Mesendoderm (in vitro differentiated cells): ENCODE data around the gene DOK3.

Experiments used
- DNase-seq: peaks from one replicate; pipeline ENCODE4 v3.0.0; 2013
- H2AK5ac ChIP-seq: 2 replicates; pipeline ENCODE4 v1.6.1; 2013; ENCODE audit warnings: low read length, inconsistent platforms
- H2BK120ac ChIP-seq: 2 replicates; pipeline ENCODE4 v1.6.1; 2013; ENCODE audit warnings: low read depth, mild to moderate bottlenecking, low read length, moderate library complexity, mixed read lengths
- H2BK15ac ChIP-seq: replicated peaks from 2 replicates; pipeline ENCODE4 v1.6.1; 2013; ENCODE audit warnings: low read depth, mild to moderate bottlenecking, moderate library complexity
- H2BK5ac ChIP-seq: 2 replicates; pipeline ENCODE4 v1.6.1; 2013; ENCODE audit warnings: low read length, inconsistent platforms
- H3K18ac ChIP-seq: 2 replicates; pipeline ENCODE4 v1.6.1; 2013; ENCODE audit warnings: mild to moderate bottlenecking, low read length, mixed read lengths
- H3K23ac ChIP-seq: one replicate; pipeline ENCODE4 v1.6.1; 2013; ENCODE audit warnings: low read length
- H3K27ac ChIP-seq: 2 replicates; pipeline ENCODE4 v1.5.1; 2013; ENCODE audit warnings: low read depth, mild to moderate bottlenecking, inconsistent platforms, low read length, moderate library complexity
- H3K27me3 ChIP-seq: 2 replicates; pipeline ENCODE4 v1.6.1; 2013; ENCODE audit warnings: low read length, control low read depth, mild to moderate bottlenecking, inconsistent platforms; ENCODE audit not compliant: insufficient read depth, poor library complexity
- H3K36me3 ChIP-seq: 2 replicates; pipeline ENCODE4 v1.6.1; 2013; ENCODE audit warnings: low read length, inconsistent platforms; ENCODE audit not compliant: control insufficient read depth, insufficient read depth
- H3K4ac ChIP-seq: one replicate; pipeline ENCODE4 v1.6.1; 2013; ENCODE audit warnings: low read depth, mild to moderate bottlenecking, low read length, moderate library complexity
- H3K4me1 ChIP-seq: 2 replicates; pipeline ENCODE4 v1.6.1; 2013; ENCODE audit warnings: low read depth, low read length, inconsistent platforms; ENCODE audit not compliant: control insufficient read depth
- H3K4me2 ChIP-seq: 2 replicates; pipeline ENCODE4 v1.6.1; 2013; ENCODE audit warnings: low read length
- H3K4me3 ChIP-seq: 2 replicates; pipeline ENCODE4 v1.5.1; 2013; ENCODE audit warnings: mild to moderate bottlenecking, low read length
- H3K56ac ChIP-seq: one replicate; pipeline ENCODE4 v1.6.1; 2013; ENCODE audit warnings: low read length
- H3K79me1 ChIP-seq: 2 replicates; pipeline ENCODE4 v1.6.1; 2013; ENCODE audit warnings: low read length, inconsistent platforms
- H3K79me2 ChIP-seq: 2 replicates; pipeline ENCODE4 v1.6.1; 2013; ENCODE audit warnings: mild to moderate bottlenecking, low read length; ENCODE audit not compliant: control insufficient read depth, insufficient read depth
- H3K9ac ChIP-seq: 2 replicates; pipeline ENCODE4 v1.6.1; 2013; ENCODE audit warnings: low read length, inconsistent platforms
- H4K5ac ChIP-seq: one replicate; pipeline ENCODE4 v1.6.1; 2013; ENCODE audit warnings: low read length
- H4K8ac ChIP-seq: one replicate; pipeline ENCODE4 v1.6.1; 2013; ENCODE audit warnings: low read depth, mild to moderate bottlenecking, control low read depth, low read length, moderate library complexity
- WGBS: extraction: QIAGEN DNeasy Blood & Tissue Kit; methylation state at CpG from one replicate; pipeline ENCODE4 v1.1.7; 2013; ENCODE audit warnings: low lambda C conversion rate, missing lambda C conversion rate; ENCODE audit not compliant: insufficient coverage; ENCODE audit errors: extremely low coverage; 5-methylcytosine and 5-hydroxymethylcytosine counted together

DOK3 gene

DNA sequence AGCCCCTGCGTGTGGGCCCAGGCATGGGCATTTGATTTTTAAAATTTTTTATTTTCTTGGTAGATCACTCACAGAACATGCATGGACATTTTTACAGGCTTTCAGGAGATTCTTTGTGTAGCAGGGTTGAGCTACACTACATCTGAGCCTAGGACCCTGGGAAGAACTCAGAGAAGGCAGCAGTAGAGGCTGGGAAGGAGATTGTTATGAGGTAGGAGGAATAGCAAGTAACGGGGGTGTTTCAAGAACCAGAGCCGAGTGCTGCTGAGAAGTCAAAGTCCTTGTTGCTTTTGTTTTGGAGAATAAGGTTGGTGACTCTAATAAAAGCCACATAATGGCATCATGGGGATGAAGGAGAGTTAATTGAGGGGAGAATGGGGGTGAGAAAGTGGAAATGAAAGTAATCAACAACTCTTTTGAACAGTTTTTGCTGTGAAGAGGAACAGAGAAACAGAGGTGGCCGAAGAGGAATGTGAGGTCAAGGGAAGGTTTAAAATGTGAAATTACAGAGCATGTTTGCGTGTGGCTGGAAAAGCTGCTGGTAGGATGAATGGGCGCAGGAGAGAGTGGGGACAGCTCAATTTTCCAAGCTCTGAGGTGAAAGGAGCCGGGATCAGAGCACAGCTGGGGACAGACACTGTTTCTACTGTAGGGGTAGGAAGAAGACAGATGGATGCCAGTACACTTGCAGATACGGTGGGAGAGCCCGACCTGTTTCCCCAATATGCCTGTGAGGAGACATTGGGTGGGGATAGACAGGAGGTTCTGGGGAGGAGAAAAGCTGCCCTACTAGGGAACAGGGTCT lies 7.5 kb downstream of the DOK3 start:
- Histone ChIP-seq H2BK15ac (no peak overlapping the region), H3K27me3 (no peaks in the 10 kb centered on the region), H3K56ac (no peak overlapping the region), H3K27ac (no peak overlapping the region), H3K79me2 (no peaks in the 10 kb centered on the region), H3K9ac (no peak overlapping the region), H3K23ac (no peak overlapping the region), H4K8ac (no peak overlapping the region), H3K4ac (no peak overlapping the region), H3K4me1 (no peaks in the 10 kb centered on the region), H2BK120ac (no peak overlapping the region), H3K36me3 (no peaks in the 10 kb centered on the region), H3K79me1 (no peaks in the 10 kb centered on the region), H2BK5ac (no peak overlapping the region), H3K4me3 (no peak overlapping the region), H4K5ac (no peak overlapping the region), H3K18ac (no peak overlapping the region), H3K4me2 (no peak overlapping the region), H2AK5ac (no peak overlapping the region)
- no peak for DNase-seq
- no CpG with 5 or more reads among the region's 9 CpGs for WGBS

DNA sequence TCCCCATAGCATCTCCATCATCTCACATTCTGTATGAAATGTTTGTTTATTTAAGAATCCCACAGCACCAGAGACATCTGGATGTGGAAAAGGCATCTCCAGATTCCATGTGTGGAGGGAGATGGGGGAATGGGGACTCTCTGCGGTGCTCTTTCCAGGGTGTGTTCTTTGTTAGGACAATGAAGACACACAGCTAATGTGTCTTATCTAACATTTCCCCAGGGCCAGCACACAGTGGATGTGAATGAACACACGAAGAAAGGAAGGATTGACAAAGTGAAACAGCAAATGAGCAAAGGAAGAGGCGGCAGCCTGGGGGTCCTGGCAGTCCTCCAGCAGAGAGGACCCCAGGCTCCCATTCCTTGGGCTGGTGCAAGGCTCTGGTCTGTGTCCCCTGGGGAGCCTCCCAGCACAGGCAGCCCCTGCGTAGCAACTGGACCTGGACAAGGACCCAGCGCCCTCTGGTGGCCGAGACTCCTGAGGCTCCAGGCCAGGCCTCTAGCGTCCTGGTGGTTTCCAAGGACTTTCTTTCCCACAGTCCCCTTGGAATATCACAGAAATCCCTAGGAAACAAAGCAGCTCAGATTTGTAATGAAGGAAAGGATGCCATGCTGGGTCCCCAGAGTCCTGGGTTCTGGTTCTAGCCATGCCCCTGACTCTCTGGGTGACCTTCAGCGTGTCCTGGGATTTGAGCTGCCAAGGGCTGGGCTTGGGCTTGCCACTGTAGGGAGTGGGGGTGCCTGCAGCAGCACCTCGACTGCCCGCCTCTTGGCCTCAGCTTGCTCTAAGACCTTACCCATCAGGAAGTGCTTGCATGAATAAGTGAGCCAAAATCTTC lies 8.7 kb downstream of the DOK3 start:
- Histone ChIP-seq H3K4me3 (no peak overlapping the region), H3K56ac (peak overlapping the region; percentile 28), H2AK5ac (no peak overlapping the region), H4K5ac (no peak overlapping the region), H3K4ac (no peak overlapping the region), H2BK15ac (no peak overlapping the region), H3K23ac (no peak overlapping the region), H3K79me1 (no peaks in the 10 kb centered on the region), H3K4me1 (peaks cover under 1% of the 10 kb centered on the region), H4K8ac (no peak overlapping the region), H3K9ac (no peak overlapping the region), H2BK5ac (no peak overlapping the region), H3K27me3 (no peaks in the 10 kb centered on the region), H3K36me3 (no peaks in the 10 kb centered on the region), H3K27ac (no peak overlapping the region), H2BK120ac (no peak overlapping the region), H3K79me2 (peaks cover 2% of the 10 kb centered on the region), H3K18ac (no peak overlapping the region), H3K4me2 (no peak overlapping the region)
- WGBS = no CpG with 5 or more reads among the region's 10 CpGs
- peak; percentile 91 for DNase-seq

- WGBS = no CpG with 5 or more reads among the region's 6 CpGs
- Histone ChIP-seq H3K23ac (no peak overlapping the region), H3K9ac (no peak overlapping the region), H2BK120ac (no peak overlapping the region), H3K18ac (no peak overlapping the region), H4K8ac (no peak overlapping the region), H3K4me1 (peaks cover 8% of the 10 kb centered on the region), H3K79me1 (peaks cover 1% of the 10 kb centered on the region), H3K79me2 (peaks cover 2% of the 10 kb centered on the region), H3K4ac (no peak overlapping the region), H2BK15ac (no peak overlapping the region), H2BK5ac (no peak overlapping the region), H3K27ac (no peak overlapping the region), H4K5ac (no peak overlapping the region), H2AK5ac (no peak overlapping the region), H3K4me2 (no peak overlapping the region), H3K27me3 (no peaks in the 10 kb centered on the region), H3K4me3 (no peak overlapping the region), H3K56ac (no peak overlapping the region), H3K36me3 (no peaks in the 10 kb centered on the region)
- DNase-seq = no peak
These were observed 9.8 kb downstream of the DOK3 start for GRCh38 chr5:177499842-177500241.

- Histone ChIP-seq H4K8ac (no peak overlapping the region), H3K4ac (no peak overlapping the region), H3K79me2 (peaks cover 2% of the 10 kb centered on the region), H2AK5ac (no peak overlapping the region), H2BK120ac (no peak overlapping the region), H3K4me1 (peaks cover 11% of the 10 kb centered on the region), H3K56ac (peak overlapping the region; percentile 82), H2BK15ac (no peak overlapping the region), H3K18ac (no peak overlapping the region), H3K9ac (peak overlapping the region; percentile 75), H4K5ac (no peak overlapping the region), H2BK5ac (no peak overlapping the region), H3K23ac (peak overlapping the region; percentile 76), H3K4me3 (peak overlapping the region; percentile 18), H3K27ac (no peak overlapping the region), H3K79me1 (peaks cover 2% of the 10 kb centered on the region), H3K36me3 (no peaks in the 10 kb centered on the region), H3K4me2 (peak overlapping the region; percentile 47), H3K27me3 (no peaks in the 10 kb centered on the region)
- no peak for DNase-seq
- no CpG with 5 or more reads among the region's 48 CpGs for WGBS
These were observed 11.4 kb downstream of the DOK3 start for GRCh38 chr5:177498013-177498787.

- no peaks in the 10 kb centered on the region for H3K36me3 ChIP-seq
- H2BK15ac ChIP-seq = no peak within 1 kb of the TSS
- H3K18ac ChIP-seq = peak within 1 kb of the TSS; percentile 94
- H3K9ac ChIP-seq = peak within 1 kb of the TSS; percentile 97
- H2BK5ac ChIP-seq = peak within 1 kb of the TSS; percentile 98
- no peaks in the 10 kb centered on the region for H3K27me3 ChIP-seq
- H3K79me2 ChIP-seq = peaks cover 2% of the 10 kb centered on the region
- DNase-seq = peak; percentile 99
- peak within 1 kb of the TSS; percentile 99 for H3K56ac ChIP-seq
- peak within 1 kb of the TSS; percentile 64 for H2AK5ac ChIP-seq
- peaks cover 11% of the 10 kb centered on the region for H3K4me1 ChIP-seq
- peak within 1 kb of the TSS; percentile 95 for H3K27ac ChIP-seq
- H4K8ac ChIP-seq = peak within 1 kb of the TSS; percentile 44
- WGBS = no CpG with 5 or more reads among the region's 73 CpGs
- no peak within 1 kb of the TSS for H4K5ac ChIP-seq
- H2BK120ac ChIP-seq = peak within 1 kb of the TSS; percentile 24
- H3K23ac ChIP-seq = peak within 1 kb of the TSS; percentile 76
- peak within 1 kb of the TSS; percentile 63 for H3K4me3 ChIP-seq
- peak within 1 kb of the TSS; percentile 79 for H3K4me2 ChIP-seq
- H3K4ac ChIP-seq = peak within 1 kb of the TSS; percentile 85
- peaks cover 2% of the 10 kb centered on the region for H3K79me1 ChIP-seq
These were observed 12.2 kb downstream of the DOK3 start, which contains the start of gene PDLIM7 for GRCh38 chr5:177497292-177498012. PDLIM7 (minus strand) TSS chr5:177497604; CDS start chr5:177496512, 1,092 bp downstream.
